Keratinocyte (primary cell): Measurements from ENCODE around the gene TTLL5.

Experiments used
- CTCF ChIP-seq, 3 experiments: IDR thresholded peaks in 1 of 3; conservative IDR thresholded peaks in 1 of 3; optimal IDR thresholded peaks in 1 of 3; 2 replicates in 2 of 3; 3 replicates in 1 of 3; pipeline versions ENCODE3 to v1.5.1; 2011; ENCODE audit warnings: low read length in 3 of 3, mild to moderate bottlenecking in 3 of 3, moderate library complexity in 2 of 3, control low read depth in 1 of 3, inconsistent platforms in 1 of 3; ENCODE audit not compliant: insufficient read depth in 2 of 3; ENCODE audit errors: extremely low read depth in 1 of 3
- EZH2 ChIP-seq: IDR thresholded peaks from one replicate; pipeline ENCODE4 v1.6.1; 2012; ENCODE audit warnings: inconsistent platforms, mild to moderate bottlenecking, low read length, moderate library complexity

- TF ChIP-seq CTCF (optimal IDR thresholded peaks at IDR 0.05 in 1 of 3, IDR thresholded peaks at IDR 0.05 in 1 of 3, conservative IDR thresholded peaks at IDR 0.05 in 1 of 3; ENCODE audit: extremely low read depth in 1 of 3, insufficient read depth in 2 of 3, low read length in 3 of 3) (no peak), EZH2 (no peak)
Measured at GRCh38 chr14:75783602-75784313, 122.7 kb downstream of the TTLL5 start.
